ENCODE data around the gene BACH2. TPM values are rescaled to one million over a fixed set of nuclear protein-coding genes. Genes with fewer than 3 reads are reported as not detected.

Gene BACH2
- total and polyA plus RNA-seq, 9 of the 15 experiments (the other 6 are each of a cell fraction or from before 2014, with no cell fraction given) = 0.06 to 3.1 (median 0.59) TPM

DNA sequence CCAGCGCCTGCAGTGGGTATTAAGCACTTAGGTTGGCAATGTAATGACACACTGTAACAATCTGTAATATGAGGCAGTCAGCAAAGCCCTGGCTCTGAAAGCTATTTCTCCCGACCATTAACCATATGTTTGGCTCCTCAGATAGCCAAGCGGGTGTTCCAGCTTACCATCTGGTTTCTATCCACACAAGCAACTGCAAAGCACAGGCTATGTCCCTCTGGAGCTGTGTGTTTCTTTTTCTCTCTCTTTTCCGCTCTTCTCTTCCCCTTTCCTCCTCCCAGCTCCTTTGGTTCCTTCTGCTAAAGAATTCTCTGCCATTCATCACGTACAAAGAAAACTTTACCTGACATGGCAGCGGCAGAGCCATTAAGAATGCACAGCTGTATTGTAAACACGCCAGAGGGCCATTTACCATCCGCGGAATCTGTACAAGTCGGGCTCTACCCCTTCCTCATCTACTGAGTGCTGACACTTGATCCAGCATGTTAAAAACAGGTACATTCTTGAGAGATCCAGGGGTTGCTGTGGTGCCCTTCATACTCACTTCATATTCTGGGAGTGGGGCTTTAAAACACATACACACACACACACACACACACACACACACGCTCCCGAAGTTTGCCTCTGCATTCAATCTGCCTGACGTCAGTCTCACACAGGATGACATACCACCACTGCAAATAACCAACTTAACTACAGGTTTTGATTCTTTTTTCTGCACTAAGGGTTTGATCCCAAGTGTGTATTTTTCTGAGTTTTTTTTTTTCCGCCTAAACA lies 77.2 kb downstream of the BACH2 start (continued):
- TF ChIP-seq JUN (IDR thresholded peaks at IDR 0.05; ENCODE audit: borderline replicate concordance, low read depth, low read length) (no peak), JUN (CRISPR knock-in tag; IDR thresholded peaks at IDR 0.05; ENCODE audit: borderline replicate concordance) (peak; percentile 36; the same call in 1 of the 2 replicates), TEAD2 (tag; IDR thresholded peaks at IDR 0.05) (0 out of 2 replicates have a peak, but pooled peaks have one; percentile 5), SETDB1 (IDR thresholded peaks at IDR 0.05; ENCODE audit: low read length) (no peak), MTA1 (IDR thresholded peaks at IDR 0.05; ENCODE audit: borderline replicate concordance) (no peak), ZEB2 (IDR thresholded peaks at IDR 0.05) (no peak), LEF1 (IDR thresholded peaks at IDR 0.05) (no peak), FOXA3 (CRISPR knock-in tag; conservative IDR thresholded peaks at IDR 0.05 in 1 of 2, IDR thresholded peaks at IDR 0.05 in 1 of 2) (peak in 1 of 2 experiments; percentile 46; a peak in 1 of 4 replicates), GABPB1 (CRISPR knock-in tag; IDR thresholded peaks at IDR 0.05) (0 out of 2 replicates have a peak, but pooled peaks have one; percentile 6), HIVEP1 (CRISPR knock-in tag; IDR thresholded peaks at IDR 0.05) (no peak), ZNF184 (CRISPR knock-in tag; IDR thresholded peaks at IDR 0.05) (no peak), TFAM (CRISPR knock-in tag; conservative IDR thresholded peaks at IDR 0.05) (no peak), SMARCE1 (IDR thresholded peaks at IDR 0.05) (no peak), CREB1 (IDR thresholded peaks at IDR 0.05) (0 out of 2 replicates have a peak, but pooled peaks have one; percentile 27), CREB1 (CRISPR knock-in tag; IDR thresholded peaks at IDR 0.05) (0 out of 2 replicates have a peak, but pooled peaks have one; percentile 27)
- TF ChIP-seq, protein P1, sequence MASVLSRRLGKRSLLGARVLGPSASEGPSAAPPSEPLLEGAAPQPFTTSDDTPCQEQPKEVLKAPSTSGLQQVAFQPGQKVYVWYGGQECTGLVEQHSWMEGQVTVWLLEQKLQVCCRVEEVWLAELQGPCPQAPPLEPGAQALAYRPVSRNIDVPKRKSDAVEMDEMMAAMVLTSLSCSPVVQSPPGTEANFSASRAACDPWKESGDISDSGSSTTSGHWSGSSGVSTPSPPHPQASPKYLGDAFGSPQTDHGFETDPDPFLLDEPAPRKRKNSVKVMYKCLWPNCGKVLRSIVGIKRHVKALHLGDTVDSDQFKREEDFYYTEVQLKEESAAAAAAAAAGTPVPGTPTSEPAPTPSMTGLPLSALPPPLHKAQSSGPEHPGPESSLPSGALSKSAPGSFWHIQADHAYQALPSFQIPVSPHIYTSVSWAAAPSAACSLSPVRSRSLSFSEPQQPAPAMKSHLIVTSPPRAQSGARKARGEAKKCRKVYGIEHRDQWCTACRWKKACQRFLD (CRISPR knock-in tag; IDR thresholded peaks at IDR 0.05) = no peak

Data from K562 (cell line).